Liver (tissue), 3 donors: ENCODE data around the gene KSR2.

Experiments used
- EGR1 ChIP-seq, 2 donors: IDR thresholded peaks; 2 replicates each; pipeline ENCODE4 v1.6.1; 2016 to 2018; ENCODE audit warnings: antibody characterized with exemption in 2 of 2, low read depth in 2 of 2
- FOXA1 ChIP-seq: IDR thresholded peaks from 2 replicates; pipeline ENCODE4 v1.6.1; 2016; ENCODE audit warnings: antibody characterized with exemption
- GABPA ChIP-seq, 2 donors: IDR thresholded peaks in 1 of 2; conservative IDR thresholded peaks in 1 of 2; 2 replicates each; pipeline ENCODE4 v1.6.1; 2016; ENCODE audit warnings: antibody characterized with exemption in 2 of 2, mild to moderate bottlenecking in 1 of 2, moderate library complexity in 1 of 2
- HNF4G ChIP-seq: IDR thresholded peaks from 2 replicates; pipeline ENCODE4 v1.6.1; 2016; ENCODE audit warnings: antibody characterized with exemption
- JUND ChIP-seq, 2 donors: IDR thresholded peaks; 2 replicates each; pipeline ENCODE4 v1.6.1; 2016; ENCODE audit warnings: antibody characterized with exemption in 2 of 2
- MAX ChIP-seq: IDR thresholded peaks from 2 replicates; pipeline ENCODE4 v1.6.1; 2016; ENCODE audit warnings: antibody characterized with exemption
- NR2F2 ChIP-seq: IDR thresholded peaks from 2 replicates; pipeline ENCODE4 v1.6.1; 2016; ENCODE audit warnings: antibody characterized with exemption
- RAD21 ChIP-seq, 2 donors: IDR thresholded peaks; 2 replicates each; pipeline ENCODE4 v1.6.1; 2016; ENCODE audit warnings: antibody characterized with exemption in 2 of 2, mild to moderate bottlenecking in 2 of 2
- RXRA ChIP-seq, 2 donors: IDR thresholded peaks; 2 replicates each; pipeline ENCODE4 v1.6.1; 2017 to 2018; ENCODE audit warnings: antibody characterized with exemption in 2 of 2, mild to moderate bottlenecking in 1 of 2
- SP1 ChIP-seq: IDR thresholded peaks from 2 replicates; pipeline ENCODE4 v1.6.1; 2018; ENCODE audit warnings: antibody characterized with exemption, mild to moderate bottlenecking
- YY1 ChIP-seq: IDR thresholded peaks from 2 replicates; pipeline ENCODE4 v1.6.1; 2016; ENCODE audit warnings: antibody characterized with exemption, mild to moderate bottlenecking
- ZBTB33 ChIP-seq: IDR thresholded peaks from 2 replicates; pipeline ENCODE4 v1.6.1; 2016; ENCODE audit warnings: antibody characterized with exemption
- TF ChIP-seq, protein P1 (sequence below): fragments of 150-350 bp; IDR thresholded peaks from 2 replicates; pipeline ENCODE4 v1.5.1; 2017; ENCODE audit warnings: improper control_type of control experiment, low read depth, low read length; ENCODE audit not compliant: missing input control
- TF ChIP-seq, protein P2 (sequence below): IDR thresholded peaks from 2 replicates; pipeline ENCODE4 v1.6.1; 2016; ENCODE audit warnings: antibody characterized with exemption, mild to moderate bottlenecking
- donor health status: healthy.
- donor health status: healthy.

DNA sequence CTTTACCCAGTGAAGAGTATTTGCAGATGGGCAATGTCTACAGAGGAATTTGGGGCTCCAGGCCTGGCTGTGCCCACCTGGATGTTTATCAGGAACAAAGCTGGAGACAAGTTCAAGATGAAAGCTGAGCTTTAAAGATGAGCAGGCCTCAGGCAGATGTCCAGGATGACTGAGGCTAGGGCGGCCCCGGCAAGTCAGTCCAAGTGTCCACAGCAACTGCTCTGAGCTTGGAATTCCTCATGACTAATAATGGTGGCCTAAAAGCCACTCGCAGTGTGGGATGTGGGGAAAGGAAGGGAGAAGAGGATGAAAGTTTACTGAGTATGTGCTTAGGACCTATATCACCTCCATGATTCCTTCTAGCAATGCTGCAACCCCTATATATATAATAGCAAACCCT is 479.1 kb downstream of the KSR2 start:
- no peak for TF ChIP-seq MAX
- no peak for TF ChIP-seq EGR1 (IDR thresholded peaks at IDR 0.05; ENCODE audit: low read depth in 2 of 2)
- TF ChIP-seq, protein P1, sequence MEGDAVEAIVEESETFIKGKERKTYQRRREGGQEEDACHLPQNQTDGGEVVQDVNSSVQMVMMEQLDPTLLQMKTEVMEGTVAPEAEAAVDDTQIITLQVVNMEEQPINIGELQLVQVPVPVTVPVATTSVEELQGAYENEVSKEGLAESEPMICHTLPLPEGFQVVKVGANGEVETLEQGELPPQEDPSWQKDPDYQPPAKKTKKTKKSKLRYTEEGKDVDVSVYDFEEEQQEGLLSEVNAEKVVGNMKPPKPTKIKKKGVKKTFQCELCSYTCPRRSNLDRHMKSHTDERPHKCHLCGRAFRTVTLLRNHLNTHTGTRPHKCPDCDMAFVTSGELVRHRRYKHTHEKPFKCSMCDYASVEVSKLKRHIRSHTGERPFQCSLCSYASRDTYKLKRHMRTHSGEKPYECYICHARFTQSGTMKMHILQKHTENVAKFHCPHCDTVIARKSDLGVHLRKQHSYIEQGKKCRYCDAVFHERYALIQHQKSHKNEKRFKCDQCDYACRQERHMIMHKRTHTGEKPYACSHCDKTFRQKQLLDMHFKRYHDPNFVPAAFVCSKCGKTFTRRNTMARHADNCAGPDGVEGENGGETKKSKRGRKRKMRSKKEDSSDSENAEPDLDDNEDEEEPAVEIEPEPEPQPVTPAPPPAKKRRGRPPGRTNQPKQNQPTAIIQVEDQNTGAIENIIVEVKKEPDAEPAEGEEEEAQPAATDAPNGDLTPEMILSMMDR = no peak
- TF ChIP-seq, protein P2, sequence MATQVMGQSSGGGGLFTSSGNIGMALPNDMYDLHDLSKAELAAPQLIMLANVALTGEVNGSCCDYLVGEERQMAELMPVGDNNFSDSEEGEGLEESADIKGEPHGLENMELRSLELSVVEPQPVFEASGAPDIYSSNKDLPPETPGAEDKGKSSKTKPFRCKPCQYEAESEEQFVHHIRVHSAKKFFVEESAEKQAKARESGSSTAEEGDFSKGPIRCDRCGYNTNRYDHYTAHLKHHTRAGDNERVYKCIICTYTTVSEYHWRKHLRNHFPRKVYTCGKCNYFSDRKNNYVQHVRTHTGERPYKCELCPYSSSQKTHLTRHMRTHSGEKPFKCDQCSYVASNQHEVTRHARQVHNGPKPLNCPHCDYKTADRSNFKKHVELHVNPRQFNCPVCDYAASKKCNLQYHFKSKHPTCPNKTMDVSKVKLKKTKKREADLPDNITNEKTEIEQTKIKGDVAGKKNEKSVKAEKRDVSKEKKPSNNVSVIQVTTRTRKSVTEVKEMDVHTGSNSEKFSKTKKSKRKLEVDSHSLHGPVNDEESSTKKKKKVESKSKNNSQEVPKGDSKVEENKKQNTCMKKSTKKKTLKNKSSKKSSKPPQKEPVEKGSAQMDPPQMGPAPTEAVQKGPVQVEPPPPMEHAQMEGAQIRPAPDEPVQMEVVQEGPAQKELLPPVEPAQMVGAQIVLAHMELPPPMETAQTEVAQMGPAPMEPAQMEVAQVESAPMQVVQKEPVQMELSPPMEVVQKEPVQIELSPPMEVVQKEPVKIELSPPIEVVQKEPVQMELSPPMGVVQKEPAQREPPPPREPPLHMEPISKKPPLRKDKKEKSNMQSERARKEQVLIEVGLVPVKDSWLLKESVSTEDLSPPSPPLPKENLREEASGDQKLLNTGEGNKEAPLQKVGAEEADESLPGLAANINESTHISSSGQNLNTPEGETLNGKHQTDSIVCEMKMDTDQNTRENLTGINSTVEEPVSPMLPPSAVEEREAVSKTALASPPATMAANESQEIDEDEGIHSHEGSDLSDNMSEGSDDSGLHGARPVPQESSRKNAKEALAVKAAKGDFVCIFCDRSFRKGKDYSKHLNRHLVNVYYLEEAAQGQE = no peak
- no peak for TF ChIP-seq SP1
- no peak for TF ChIP-seq YY1
- TF ChIP-seq RAD21 (IDR thresholded peaks at IDR 0.05) = no peak
- TF ChIP-seq ZBTB33 = no peak
- TF ChIP-seq HNF4G = no peak
- no peak for TF ChIP-seq NR2F2
- no peak for TF ChIP-seq FOXA1
- TF ChIP-seq RXRA (IDR thresholded peaks at IDR 0.05) = no peak
- no peak for TF ChIP-seq JUND (IDR thresholded peaks at IDR 0.05)
- no peak for TF ChIP-seq GABPA (IDR thresholded peaks at IDR 0.05 in 1 of 2, conservative IDR thresholded peaks at IDR 0.05 in 1 of 2)
